HG03060 (cell line): Measurements from ENCODE around the gene MS4A12.
"Not testable (repeated sequence)": the region's sequence is repeated elsewhere in the genome, so short reads cannot be mapped to it uniquely, and the experiment has no call there.

ENCODE experiments used
- ATAC-seq: cut with Tn5 transposase; IDR thresholded peaks from one replicate; pipeline ENCODE4 v1.9.1; 2021; ENCODE audit warnings: low read depth, moderate number of reproducible peaks; ENCODE audit not compliant: unreplicated experiment

The MS4A12 gene, protein sequence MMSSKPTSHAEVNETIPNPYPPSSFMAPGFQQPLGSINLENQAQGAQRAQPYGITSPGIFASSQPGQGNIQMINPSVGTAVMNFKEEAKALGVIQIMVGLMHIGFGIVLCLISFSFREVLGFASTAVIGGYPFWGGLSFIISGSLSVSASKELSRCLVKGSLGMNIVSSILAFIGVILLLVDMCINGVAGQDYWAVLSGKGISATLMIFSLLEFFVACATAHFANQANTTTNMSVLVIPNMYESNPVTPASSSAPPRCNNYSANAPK

DNA sequence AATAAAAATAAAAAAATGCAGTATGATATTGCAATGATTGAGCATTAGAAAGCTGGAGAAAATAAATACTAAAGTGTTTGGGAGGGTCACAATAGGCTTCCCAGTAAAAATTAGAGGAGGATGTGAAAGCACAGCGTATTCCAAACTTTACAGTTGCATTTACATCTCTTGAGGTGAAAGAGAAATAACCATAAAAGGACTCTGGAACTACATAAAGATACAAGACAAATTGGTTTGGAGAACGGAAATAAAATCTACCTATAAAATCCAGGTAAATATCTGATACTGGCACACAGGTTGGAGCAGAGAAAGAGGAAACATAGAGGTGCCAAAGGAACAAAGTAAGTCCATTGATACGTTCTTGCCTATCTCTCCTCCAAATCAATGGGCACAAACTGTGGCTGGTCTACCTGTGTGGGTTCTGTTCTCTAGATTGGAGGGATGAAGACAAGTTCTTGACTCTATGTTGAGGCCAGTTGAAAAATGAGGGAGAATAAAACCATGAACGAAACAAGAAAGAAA, at the start of gene MS4A12:
Gene MS4A12, plus strand, starts transcription at position 291 of the 522 bp plus-strand sequence. CDS start 4,541 bp downstream, outside the sequence.
- ATAC-seq = no peak

GRCh38 chr11:60447070-60447469, 45.5 kb upstream of the MS4A12 start:
- no peak for ATAC-seq

- ATAC-seq = no peak
Measured at GRCh38 chr11:60447846-60448245, 44.7 kb upstream of the MS4A12 start.

DNA sequence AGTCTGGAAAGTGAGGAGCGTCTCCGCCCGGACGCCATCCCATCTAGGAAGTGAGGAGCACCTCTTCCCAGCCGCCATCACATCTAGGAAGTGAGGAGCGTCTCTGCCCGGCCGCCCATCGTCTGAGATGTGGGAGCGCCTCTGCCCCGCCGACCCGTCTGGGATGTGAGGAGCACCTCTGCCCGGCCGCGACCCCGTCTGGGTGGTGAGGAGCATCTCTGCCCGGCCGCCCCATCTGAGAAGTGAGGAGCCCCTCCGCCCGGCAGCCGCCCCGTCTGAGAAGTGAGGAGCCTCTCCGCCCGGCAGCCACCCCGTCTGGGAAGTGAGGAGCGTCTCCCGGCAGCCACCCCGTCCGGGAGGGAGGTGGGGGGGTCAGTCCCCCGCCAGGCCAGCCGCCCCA, 41.4 kb upstream of the MS4A12 start:
- ATAC-seq = not testable (repeated sequence)

GRCh38 chr11:60454212-60454611, 38.4 kb upstream of the MS4A12 start:
- no peak for ATAC-seq

- ATAC-seq = peak; percentile 80
Measured at GRCh38 chr11:60455531-60456042, 37.0 kb upstream of the MS4A12 start, which contains the start of gene MS4A1. Gene MS4A1 (plus strand): TSS chr11:60455847. CDS start chr11:60462375, 6,528 bp downstream.

DNA sequence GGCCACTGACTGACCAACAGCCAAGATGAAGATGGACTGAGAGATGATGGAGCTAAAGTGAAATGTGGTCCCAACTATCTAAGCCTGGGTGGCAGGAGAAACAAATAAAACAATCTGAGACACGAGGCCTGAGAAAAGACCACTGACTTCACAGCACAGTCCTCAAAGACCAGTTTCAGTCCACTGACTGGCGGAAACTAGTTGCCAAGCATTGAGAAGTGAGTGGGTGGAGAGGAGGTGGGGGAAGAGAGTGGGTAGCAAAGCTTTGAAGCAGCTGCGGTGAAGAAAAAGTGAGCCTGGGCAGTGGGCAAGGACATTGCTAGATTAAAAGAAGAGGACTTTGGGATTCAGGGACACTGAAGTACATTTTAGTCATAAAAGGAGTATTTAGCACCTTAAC, 35.0 kb upstream of the MS4A12 start:
- ATAC-seq = no peak

DNA sequence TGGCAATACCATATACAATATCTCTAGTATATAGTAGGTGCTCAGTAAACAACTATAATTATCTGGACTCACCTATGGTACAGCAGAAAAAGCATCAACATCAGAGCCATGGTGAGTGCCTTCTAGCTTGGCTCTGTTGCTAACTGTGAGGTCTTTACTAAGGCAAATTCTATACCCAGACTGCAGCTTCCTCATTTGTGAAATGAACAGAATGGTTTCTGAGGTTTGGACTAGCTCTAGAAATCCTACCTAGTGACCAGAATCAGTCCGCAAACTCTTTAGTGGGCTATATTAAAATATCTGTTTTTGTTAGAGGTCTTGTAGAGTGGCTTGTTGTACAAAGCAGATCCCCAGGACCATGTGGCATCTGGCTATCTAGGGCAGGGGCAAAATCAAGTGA, 33.2 kb upstream of the MS4A12 start:
- ATAC-seq = no peak

GRCh38 chr11:60468829-60469228, 23.7 kb upstream of the MS4A12 start:
- no peak for ATAC-seq

DNA sequence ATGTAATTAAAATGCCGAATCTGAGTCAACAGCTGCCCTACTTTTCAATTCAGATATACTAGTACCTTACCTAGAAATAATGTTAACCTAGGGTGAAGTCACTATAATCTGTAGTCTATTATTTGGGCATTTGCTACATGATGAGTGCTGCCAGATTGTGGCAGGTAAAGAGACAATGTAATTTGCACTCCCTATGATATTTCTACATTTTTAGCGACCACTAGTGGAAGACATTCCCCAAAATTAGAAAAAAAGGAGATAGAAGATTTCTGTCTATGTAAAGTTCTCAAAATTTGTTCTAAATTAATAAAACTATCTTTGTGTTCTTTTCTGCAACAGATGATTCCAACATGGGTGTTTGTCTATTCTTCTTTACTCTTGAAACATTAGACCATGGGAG, 22.9 kb upstream of the MS4A12 start:
- no peak for ATAC-seq

GRCh38 chr11:60477035-60477445, 15.5 kb upstream of the MS4A12 start:
- ATAC-seq = no peak

DNA sequence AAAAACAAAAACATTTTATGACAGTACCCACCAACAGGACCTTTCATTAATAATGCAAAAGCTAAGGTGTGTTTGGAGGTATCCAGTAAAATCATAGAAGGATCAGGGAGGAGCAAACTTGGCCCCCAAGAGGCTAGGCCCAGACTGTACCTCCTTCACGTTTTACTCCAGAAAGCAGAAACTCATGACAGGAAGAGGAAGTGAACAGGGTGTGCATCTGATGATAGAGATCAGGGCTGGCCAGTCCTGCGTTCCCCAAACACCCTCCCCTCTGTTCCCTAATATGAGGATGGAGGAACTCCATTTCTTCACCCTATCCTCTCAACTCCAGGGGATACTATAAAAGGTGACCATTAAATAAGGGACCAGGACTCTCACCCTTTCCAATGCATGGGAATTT, 10.2 kb upstream of the MS4A12 start:
- ATAC-seq = no peak

DNA sequence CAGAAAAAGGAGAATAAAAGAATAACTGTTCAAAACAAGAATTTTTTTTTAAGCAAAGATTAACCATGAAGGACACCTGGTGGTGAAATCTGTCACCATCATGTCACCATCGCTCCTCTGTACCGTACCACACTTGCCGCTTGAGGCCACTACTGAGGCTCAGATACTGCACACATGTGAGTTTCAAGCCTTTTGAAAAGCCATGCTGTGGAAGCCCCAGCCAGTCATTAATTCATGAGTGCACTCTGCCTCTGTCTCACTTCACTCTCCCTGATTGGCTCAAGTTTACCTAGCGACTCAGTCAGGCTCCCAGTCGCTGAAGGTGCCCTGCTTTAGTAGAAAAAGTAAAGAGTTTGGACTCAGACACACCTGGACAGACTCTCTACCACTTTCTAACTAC, 6.6 kb upstream of the MS4A12 start:
- ATAC-seq = peak; percentile 84

DNA sequence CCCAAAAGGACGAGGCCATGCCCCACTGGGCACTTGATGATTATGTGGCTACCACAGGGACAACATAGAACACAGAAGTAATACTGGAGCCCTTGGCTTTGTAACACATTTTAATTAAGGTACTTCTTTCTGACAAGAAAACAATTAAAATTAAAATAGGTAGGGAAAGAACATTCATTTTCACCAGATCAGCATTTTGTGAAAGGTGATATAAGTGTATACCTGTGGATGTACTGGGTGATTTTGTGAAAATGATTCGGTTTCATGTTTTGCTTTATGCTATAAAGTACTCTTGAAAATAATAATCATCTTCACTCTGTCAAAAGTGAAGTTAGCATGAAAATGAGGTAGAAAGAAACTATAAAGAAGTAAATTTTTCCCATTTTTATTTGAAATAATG, 876 bp downstream of the MS4A12 start:
- ATAC-seq = no peak

- no peak for ATAC-seq
Measured at GRCh38 chr11:60498399-60498798, 5.8 kb downstream of the MS4A12 start.

- ATAC-seq = peak; percentile 70
Measured at GRCh38 chr11:60498853-60499252, 6.3 kb downstream of the MS4A12 start.

GRCh38 chr11:60500276-60500910, 7.8 kb downstream of the MS4A12 start:
- ATAC-seq = no peak

DNA sequence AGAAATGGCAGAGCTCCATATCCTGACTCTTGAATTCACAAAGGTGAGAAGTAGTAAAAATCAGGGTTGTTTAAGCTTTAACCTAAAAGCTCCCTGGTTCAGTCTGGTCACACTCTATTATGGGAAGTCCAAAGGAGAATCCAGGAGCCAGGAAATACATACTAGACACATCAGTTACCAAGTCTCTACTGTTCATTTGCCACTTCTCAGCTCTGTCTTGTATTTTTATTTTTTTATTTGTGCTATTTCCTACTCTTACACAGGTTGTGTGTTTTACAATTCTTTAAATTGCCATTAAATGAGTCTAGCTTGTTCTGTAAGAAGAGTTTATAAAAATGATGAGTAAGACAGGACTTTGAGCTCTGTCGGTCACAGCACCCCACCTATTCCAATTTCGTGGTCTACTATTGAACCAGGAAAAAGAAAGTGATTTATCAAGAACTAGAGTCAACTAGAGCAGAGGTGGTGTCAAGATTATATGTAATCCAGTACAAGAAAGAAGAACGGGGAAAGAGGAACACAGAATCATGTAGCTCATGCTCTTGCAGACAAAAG, 9.7 kb downstream of the MS4A12 start:
- no peak for ATAC-seq

DNA sequence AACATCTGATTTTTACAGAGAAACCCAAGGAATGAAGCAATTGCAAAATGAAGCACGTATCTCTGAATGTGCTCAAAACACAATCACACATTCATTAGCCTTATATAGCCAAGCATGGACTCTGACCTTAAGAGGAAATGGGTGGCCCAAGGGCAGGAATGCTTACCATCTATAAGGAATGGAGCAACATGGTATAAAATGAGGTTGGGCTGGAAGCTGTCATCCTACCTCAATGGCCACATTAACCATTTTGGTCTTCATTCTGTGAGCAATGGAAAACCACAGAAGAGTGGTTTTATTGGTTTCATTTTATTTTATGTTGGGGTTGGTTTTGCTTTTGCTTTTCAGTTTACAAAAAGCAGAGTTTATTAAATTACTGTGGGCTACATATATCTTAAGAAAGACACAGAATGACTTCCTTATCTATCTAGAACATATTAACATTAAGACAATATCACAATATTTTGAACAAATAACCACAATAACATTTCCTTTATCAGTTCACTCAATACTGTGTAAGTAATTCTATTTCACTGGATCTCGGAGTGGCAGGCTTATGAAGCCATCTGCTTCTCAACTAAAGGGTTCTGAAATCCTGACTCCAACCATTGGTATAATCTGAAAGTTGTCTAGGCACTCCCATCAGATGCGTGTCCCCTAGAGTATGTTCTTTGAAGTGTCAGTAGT, 11.8 kb downstream of the MS4A12 start:
- ATAC-seq = no peak

DNA sequence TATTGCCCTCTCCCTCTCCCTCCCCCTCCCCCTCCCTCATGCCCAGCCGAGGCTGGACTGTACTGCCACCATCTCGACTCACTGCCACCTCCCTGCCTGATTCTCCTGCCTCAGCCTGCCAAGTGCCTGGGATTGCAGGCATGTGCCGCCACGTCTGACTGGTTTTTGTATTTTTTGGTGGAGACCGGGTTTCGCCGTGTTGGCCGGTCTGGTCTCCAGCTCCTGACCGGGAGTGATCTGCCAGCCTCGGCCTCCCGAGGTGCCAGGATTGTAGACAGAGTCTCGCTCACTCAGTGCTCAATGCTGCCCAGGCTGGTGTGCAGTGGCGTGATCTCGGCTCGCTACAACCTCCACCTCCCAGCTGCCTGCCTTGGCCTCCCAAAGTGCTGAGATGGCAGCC, 17.0 kb downstream of the MS4A12 start:
- not testable (repeated sequence) for ATAC-seq

DNA sequence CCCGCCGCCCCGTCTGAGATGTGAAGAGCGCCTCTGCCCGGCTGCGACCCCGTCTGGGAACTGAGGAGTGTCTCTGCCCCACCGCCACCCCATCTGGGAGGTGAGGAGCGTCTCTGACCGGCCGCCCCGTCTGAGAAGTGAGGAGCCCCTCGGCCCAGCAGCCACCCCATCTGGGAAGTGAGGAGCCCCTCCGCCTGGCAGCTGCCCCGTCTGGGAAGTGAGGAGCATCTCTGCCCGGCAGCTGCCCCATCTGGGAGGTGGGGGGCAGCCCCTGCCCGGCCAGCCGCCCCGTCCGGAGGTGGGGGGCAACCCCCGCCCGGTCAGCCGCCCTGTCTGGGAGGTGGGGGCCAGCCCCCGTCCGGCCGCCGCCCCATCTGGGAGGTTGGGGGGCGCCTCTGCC, 17.6 kb downstream of the MS4A12 start:
- ATAC-seq = not testable (repeated sequence)
